ENCODE measurements around the gene CSH1.
"Not testable (repeated sequence)": the region's sequence is repeated elsewhere in the genome, so short reads cannot be mapped to it uniquely, and the experiment has no call there.

Gene CSH1

DNA sequence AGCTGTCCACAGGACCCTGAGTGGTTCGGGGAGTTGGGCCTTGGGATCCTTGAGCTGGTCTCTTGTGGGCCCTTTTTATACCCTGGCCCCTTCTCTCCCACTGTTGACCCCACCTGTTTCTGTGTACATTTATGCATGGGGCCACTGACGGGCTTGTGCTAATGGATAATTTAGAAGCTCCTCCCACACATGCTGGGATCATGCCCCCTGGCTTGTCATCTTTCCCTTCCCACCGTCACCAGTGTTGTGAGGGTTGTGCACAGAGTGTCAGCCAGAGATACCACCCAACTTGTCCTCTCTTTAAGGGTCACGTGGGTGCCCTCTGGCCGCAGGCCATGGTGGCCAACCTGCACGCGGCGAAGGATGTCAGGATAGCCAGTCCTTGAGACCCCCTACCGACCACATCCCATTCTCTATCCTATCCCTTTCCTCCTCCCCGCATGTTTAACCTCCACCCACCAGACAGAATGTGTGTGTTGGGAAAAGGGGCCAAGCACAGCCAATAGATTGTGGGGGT lies 22.5 kb upstream of the CSH1 start, which contains the start of gene GH1:
Gene GH1, minus strand, starts transcription at position 51 of the 517 bp plus-strand sequence. CDS start 63 bp downstream, outside the sequence.
- not testable (repeated sequence) for H3K23ac ChIP-seq (ENCODE audit: low read length); H2BK5ac ChIP-seq (ENCODE audit: low read length); H2AK5ac ChIP-seq (ENCODE audit: low read length); H3K27ac ChIP-seq (ENCODE audit: low read depth, low read length); H3K18ac ChIP-seq (ENCODE audit: low read length); H3K79me2 ChIP-seq (ENCODE audit: control insufficient read depth, insufficient read depth, low read length); H3K79me1 ChIP-seq (ENCODE audit: low read length); H2BK15ac ChIP-seq (replicated peaks; ENCODE audit: low read depth); H4K8ac ChIP-seq (ENCODE audit: low read depth, low read length); H3K36me3 ChIP-seq (ENCODE audit: control insufficient read depth, insufficient read depth, low read length); H2BK120ac ChIP-seq (ENCODE audit: low read depth, low read length); H3K27me3 ChIP-seq (ENCODE audit: insufficient read depth, low read length, poor library complexity); H3K9ac ChIP-seq (ENCODE audit: low read length); H3K4me1 ChIP-seq (ENCODE audit: control insufficient read depth, low read depth, low read length); H4K5ac ChIP-seq (ENCODE audit: low read length); H3K4me3 ChIP-seq (ENCODE audit: low read length); H3K4ac ChIP-seq (ENCODE audit: low read depth, low read length); DNase-seq
- Histone ChIP-seq H3K56ac (ENCODE audit: low read length) (peak within 1 kb of the TSS; percentile 28), H3K4me2 (ENCODE audit: low read length) (peak within 1 kb of the TSS; percentile 66)
- no CpG with 5 or more reads among the region's 10 CpGs for WGBS (ENCODE audit: extremely low coverage, insufficient coverage, low lambda C conversion rate)

DNA sequence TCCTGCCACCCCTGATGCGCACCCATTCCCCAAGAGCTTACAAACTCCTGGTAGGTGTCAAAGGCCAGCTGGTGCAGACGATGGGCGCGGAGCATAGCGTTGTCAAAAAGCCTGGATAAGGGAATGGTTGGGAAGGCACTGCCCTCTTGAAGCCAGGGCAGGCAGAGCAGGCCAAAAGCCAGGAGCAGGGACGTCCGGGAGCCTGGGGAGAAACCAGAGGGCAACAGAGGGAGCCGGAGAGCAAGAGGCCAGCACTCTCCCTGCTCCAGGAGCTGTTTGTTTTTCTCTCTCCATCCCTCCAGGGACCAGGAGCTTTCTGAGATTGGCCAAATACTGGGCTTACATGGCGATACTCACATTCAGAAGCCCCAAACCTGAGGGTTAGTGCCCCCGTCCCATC lies 21.9 kb upstream of the CSH1 start:
- Histone ChIP-seq H3K18ac (ENCODE audit: low read length) (no peak overlapping the region), H2BK120ac (ENCODE audit: low read depth, low read length) (no peak overlapping the region), H3K23ac (ENCODE audit: low read length) (no peak overlapping the region), H3K9ac (ENCODE audit: low read length) (no peak overlapping the region), H3K27ac (ENCODE audit: low read depth, low read length) (no peak overlapping the region), H2BK5ac (ENCODE audit: low read length) (no peak overlapping the region), H3K36me3 (ENCODE audit: control insufficient read depth, insufficient read depth, low read length) (no peaks in the 10 kb centered on the region), H3K4me2 (ENCODE audit: low read length) (peak overlapping the region; percentile 66), H4K5ac (ENCODE audit: low read length) (no peak overlapping the region), H4K8ac (ENCODE audit: low read depth, low read length) (no peak overlapping the region), H2AK5ac (ENCODE audit: low read length) (no peak overlapping the region), H3K79me1 (ENCODE audit: low read length) (no peaks in the 10 kb centered on the region), H3K4me1 (ENCODE audit: control insufficient read depth, low read depth, low read length) (no peaks in the 10 kb centered on the region), H3K4me3 (ENCODE audit: low read length) (no peak overlapping the region), H3K27me3 (ENCODE audit: insufficient read depth, low read length, poor library complexity) (no peaks in the 10 kb centered on the region), H2BK15ac (replicated peaks; ENCODE audit: low read depth) (no peak overlapping the region), H3K79me2 (ENCODE audit: control insufficient read depth, insufficient read depth, low read length) (no peaks in the 10 kb centered on the region), H3K56ac (ENCODE audit: low read length) (peak overlapping the region; percentile 28), H3K4ac (ENCODE audit: low read depth, low read length) (no peak overlapping the region)
- DNase-seq: peak; percentile 87
- no CpG with 5 or more reads among the region's 10 CpGs for WGBS (ENCODE audit: extremely low coverage, insufficient coverage, low lambda C conversion rate)

DNA sequence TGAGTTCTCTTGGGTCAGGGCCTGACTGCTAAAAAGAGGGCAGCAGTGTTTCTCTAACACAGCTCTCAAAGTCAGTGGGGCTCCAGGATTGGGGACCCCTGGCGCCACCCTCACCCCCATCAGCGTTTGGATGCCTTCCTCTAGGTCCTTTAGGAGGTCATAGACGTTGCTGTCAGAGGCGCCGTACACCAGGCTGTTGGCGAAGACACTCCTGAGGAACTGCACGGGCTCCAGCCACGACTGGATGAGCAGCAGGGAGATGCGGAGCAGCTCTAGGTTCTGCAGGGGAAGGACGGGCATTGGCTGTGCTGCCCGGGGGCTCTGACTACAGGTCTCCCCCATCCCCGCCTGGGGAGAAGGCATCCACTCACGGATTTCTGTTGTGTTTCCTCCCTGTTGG lies 21.3 kb upstream of the CSH1 start:
- H2BK5ac ChIP-seq (ENCODE audit: low read length): no peak overlapping the region
- H3K79me1 ChIP-seq (ENCODE audit: low read length): no peaks in the 10 kb centered on the region
- no peaks in the 10 kb centered on the region for H3K79me2 ChIP-seq (ENCODE audit: control insufficient read depth, insufficient read depth, low read length)
- no peak overlapping the region for H2BK120ac ChIP-seq (ENCODE audit: low read depth, low read length)
- H3K18ac ChIP-seq (ENCODE audit: low read length): no peak overlapping the region
- H3K4me1 ChIP-seq (ENCODE audit: control insufficient read depth, low read depth, low read length): no peaks in the 10 kb centered on the region
- peak overlapping the region; percentile 28 for H3K56ac ChIP-seq (ENCODE audit: low read length)
- no peak overlapping the region for H3K27ac ChIP-seq (ENCODE audit: low read depth, low read length)
- no peak overlapping the region for H3K9ac ChIP-seq (ENCODE audit: low read length)
- H3K23ac ChIP-seq (ENCODE audit: low read length): no peak overlapping the region
- no peak overlapping the region for H3K4me2 ChIP-seq (ENCODE audit: low read length)
- H4K8ac ChIP-seq (ENCODE audit: low read depth, low read length): no peak overlapping the region
- H4K5ac ChIP-seq (ENCODE audit: low read length): no peak overlapping the region
- H2AK5ac ChIP-seq (ENCODE audit: low read length): no peak overlapping the region
- no peak overlapping the region for H2BK15ac ChIP-seq (replicated peaks; ENCODE audit: low read depth)
- no peak overlapping the region for H3K4ac ChIP-seq (ENCODE audit: low read depth, low read length)
- no peak for DNase-seq
- no CpG with 5 or more reads among the region's 13 CpGs for WGBS (ENCODE audit: extremely low coverage, insufficient coverage, low lambda C conversion rate)
- no peaks in the 10 kb centered on the region for H3K36me3 ChIP-seq (ENCODE audit: control insufficient read depth, insufficient read depth, low read length)
- H3K27me3 ChIP-seq (ENCODE audit: insufficient read depth, low read length, poor library complexity): no peaks in the 10 kb centered on the region
- no peak overlapping the region for H3K4me3 ChIP-seq (ENCODE audit: low read length)

DNA sequence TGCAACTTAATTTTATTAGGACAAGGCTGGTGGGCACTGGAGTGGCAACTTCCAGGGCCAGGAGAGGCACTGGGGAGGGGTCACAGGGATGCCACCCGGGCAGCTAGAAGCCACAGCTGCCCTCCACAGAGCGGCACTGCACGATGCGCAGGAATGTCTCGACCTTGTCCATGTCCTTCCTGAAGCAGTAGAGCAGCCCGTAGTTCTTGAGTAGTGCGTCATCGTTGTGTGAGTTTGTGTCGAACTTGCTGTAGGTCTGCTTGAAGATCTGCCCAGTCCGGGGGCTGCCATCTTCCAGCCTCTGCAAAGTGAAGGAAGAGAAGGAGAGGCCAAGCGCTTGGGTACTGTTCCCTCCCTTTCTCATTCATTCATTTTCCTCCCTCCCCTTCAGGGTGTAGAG lies 20.8 kb upstream of the CSH1 start:
- H2BK5ac ChIP-seq (ENCODE audit: low read length); DNase-seq; H3K27ac ChIP-seq (ENCODE audit: low read depth, low read length); H4K5ac ChIP-seq (ENCODE audit: low read length); H3K4ac ChIP-seq (ENCODE audit: low read depth, low read length); H3K4me3 ChIP-seq (ENCODE audit: low read length); H3K18ac ChIP-seq (ENCODE audit: low read length); H3K79me1 ChIP-seq (ENCODE audit: low read length); H2AK5ac ChIP-seq (ENCODE audit: low read length); H3K4me2 ChIP-seq (ENCODE audit: low read length); H3K79me2 ChIP-seq (ENCODE audit: control insufficient read depth, insufficient read depth, low read length); H2BK120ac ChIP-seq (ENCODE audit: low read depth, low read length); H4K8ac ChIP-seq (ENCODE audit: low read depth, low read length); H3K56ac ChIP-seq (ENCODE audit: low read length); H3K23ac ChIP-seq (ENCODE audit: low read length); H3K36me3 ChIP-seq (ENCODE audit: control insufficient read depth, insufficient read depth, low read length); H3K4me1 ChIP-seq (ENCODE audit: control insufficient read depth, low read depth, low read length); H3K9ac ChIP-seq (ENCODE audit: low read length); H2BK15ac ChIP-seq (replicated peaks; ENCODE audit: low read depth); H3K27me3 ChIP-seq (ENCODE audit: insufficient read depth, low read length, poor library complexity): not testable (repeated sequence)
- no CpG with 5 or more reads among the region's 11 CpGs for WGBS (ENCODE audit: extremely low coverage, insufficient coverage, low lambda C conversion rate)

DNA sequence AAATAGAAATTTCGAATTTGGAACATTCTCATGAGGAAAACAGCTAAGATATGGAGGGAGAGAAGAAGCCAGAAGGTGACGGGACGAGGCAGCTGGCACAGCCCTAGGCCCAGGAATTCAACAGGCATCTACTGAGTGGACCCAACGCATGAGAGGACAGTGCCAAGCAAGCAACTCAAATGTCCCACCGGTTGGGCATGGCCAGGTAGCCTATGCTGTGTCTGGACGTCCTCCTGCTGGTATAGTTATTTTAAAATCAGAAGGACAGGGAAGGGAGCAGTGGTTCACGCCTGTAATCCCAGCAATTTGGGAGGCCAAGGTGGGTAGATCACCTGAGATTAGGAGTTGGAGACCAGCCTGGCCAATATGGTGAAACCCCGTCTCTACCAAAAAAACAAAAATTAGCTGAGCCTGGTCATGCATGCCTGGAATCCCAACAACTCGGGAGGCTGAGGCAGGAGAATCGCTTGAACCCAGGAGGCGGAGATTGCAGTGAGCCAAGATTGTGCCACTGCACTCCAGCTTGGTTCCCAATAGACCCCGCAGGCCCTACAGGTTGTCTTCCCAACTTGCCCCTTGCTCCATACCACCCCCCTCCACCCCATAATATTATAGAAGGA lies 20.3 kb upstream of the CSH1 start:
- Histone ChIP-seq H3K18ac (ENCODE audit: low read length) (no peak overlapping the region), H3K56ac (ENCODE audit: low read length) (no peak overlapping the region), H2BK5ac (ENCODE audit: low read length) (no peak overlapping the region), H3K36me3 (ENCODE audit: control insufficient read depth, insufficient read depth, low read length) (no peaks in the 10 kb centered on the region), H2BK120ac (ENCODE audit: low read depth, low read length) (no peak overlapping the region), H2AK5ac (ENCODE audit: low read length) (no peak overlapping the region), H4K8ac (ENCODE audit: low read depth, low read length) (no peak overlapping the region), H3K4me1 (ENCODE audit: control insufficient read depth, low read depth, low read length) (no peaks in the 10 kb centered on the region), H3K27me3 (ENCODE audit: insufficient read depth, low read length, poor library complexity) (no peaks in the 10 kb centered on the region), H3K79me1 (ENCODE audit: low read length) (no peaks in the 10 kb centered on the region), H3K79me2 (ENCODE audit: control insufficient read depth, insufficient read depth, low read length) (no peaks in the 10 kb centered on the region), H3K9ac (ENCODE audit: low read length) (no peak overlapping the region), H3K23ac (ENCODE audit: low read length) (no peak overlapping the region), H3K4ac (ENCODE audit: low read depth, low read length) (no peak overlapping the region), H3K4me3 (ENCODE audit: low read length) (no peak overlapping the region), H3K4me2 (ENCODE audit: low read length) (no peak overlapping the region), H2BK15ac (replicated peaks; ENCODE audit: low read depth) (no peak overlapping the region), H4K5ac (ENCODE audit: low read length) (no peak overlapping the region), H3K27ac (ENCODE audit: low read depth, low read length) (no peak overlapping the region)
- DNase-seq: no peak
- no CpG with 5 or more reads among the region's 12 CpGs for WGBS (ENCODE audit: extremely low coverage, insufficient coverage, low lambda C conversion rate)

DNA sequence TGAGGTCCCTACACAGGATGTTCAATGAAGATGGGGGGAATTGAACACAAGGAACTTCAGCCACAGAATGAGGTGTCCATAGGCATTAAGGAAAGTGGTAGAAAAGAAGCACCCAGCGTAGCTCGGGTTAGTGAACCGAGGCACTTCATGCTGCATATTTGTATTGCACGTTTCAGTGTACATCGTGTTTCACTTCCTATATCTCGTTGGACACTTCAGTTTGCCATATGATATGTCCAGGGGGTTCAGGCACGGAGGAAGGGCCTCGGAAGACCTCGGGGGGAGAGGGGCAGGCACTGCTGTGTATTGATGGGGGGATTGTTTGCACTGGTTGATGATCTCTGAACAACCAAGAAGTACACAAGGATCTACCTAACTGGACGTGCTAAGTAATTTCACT lies 19.4 kb upstream of the CSH1 start:
- H3K18ac ChIP-seq (ENCODE audit: low read length); H3K79me2 ChIP-seq (ENCODE audit: control insufficient read depth, insufficient read depth, low read length); H3K36me3 ChIP-seq (ENCODE audit: control insufficient read depth, insufficient read depth, low read length); H3K4ac ChIP-seq (ENCODE audit: low read depth, low read length); H3K27ac ChIP-seq (ENCODE audit: low read depth, low read length); H3K56ac ChIP-seq (ENCODE audit: low read length); H2BK120ac ChIP-seq (ENCODE audit: low read depth, low read length); H3K27me3 ChIP-seq (ENCODE audit: insufficient read depth, low read length, poor library complexity); H3K4me1 ChIP-seq (ENCODE audit: control insufficient read depth, low read depth, low read length); H3K4me2 ChIP-seq (ENCODE audit: low read length); H3K9ac ChIP-seq (ENCODE audit: low read length); DNase-seq; H2BK5ac ChIP-seq (ENCODE audit: low read length); H2AK5ac ChIP-seq (ENCODE audit: low read length); H4K5ac ChIP-seq (ENCODE audit: low read length); H3K79me1 ChIP-seq (ENCODE audit: low read length); H3K4me3 ChIP-seq (ENCODE audit: low read length); H4K8ac ChIP-seq (ENCODE audit: low read depth, low read length); H3K23ac ChIP-seq (ENCODE audit: low read length); H2BK15ac ChIP-seq (replicated peaks; ENCODE audit: low read depth): not testable (repeated sequence)
- no CpG with 5 or more reads among the region's 10 CpGs for WGBS (ENCODE audit: extremely low coverage, insufficient coverage, low lambda C conversion rate)
